ENCODE data around the gene TSPAN4.

Gene TSPAN4

DNA sequence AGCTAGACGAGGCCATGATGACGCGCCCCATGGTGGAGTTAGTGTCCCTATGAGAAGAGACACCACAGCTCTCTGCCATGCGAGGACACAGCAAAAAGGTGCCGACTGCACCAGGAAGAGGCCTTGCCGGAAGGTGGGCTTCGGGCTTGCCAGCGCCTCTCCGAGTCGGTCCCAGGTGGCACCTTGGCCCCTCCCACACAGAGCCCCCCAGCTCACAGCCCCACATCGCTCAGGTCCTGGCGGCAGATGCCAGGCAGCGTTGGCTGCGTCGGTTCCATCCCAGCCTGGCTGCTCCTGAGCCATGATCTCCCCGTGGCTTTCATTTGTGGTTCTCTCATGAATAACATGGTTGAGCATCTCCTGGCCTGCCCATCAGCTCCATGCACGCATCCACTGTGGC lies 43.9 kb downstream of the TSPAN4 start:
- no peak for DNase-seq (ENCODE audit: low read depth, low spot score)

DNA sequence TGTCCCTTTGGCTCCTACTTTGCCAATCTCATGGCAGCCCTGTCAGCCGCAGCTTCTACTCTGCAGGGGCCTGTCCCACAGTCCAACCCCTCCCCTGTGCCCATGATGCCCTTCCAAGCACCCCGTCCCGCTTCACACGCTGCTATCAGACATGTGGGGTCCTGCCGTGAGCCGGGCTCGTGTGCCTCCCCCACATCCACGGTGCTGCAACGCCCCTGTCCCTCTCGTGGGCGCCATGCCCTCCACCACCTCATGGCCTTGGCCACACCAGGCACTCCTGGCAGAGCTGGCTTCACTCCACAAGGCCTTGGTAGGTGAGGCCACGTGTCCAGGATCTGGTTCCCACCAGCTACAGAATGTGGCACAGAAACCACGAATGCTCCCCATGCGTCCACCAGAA lies 44.9 kb downstream of the TSPAN4 start:
- no peak for DNase-seq (ENCODE audit: low read depth, low spot score)

DNA sequence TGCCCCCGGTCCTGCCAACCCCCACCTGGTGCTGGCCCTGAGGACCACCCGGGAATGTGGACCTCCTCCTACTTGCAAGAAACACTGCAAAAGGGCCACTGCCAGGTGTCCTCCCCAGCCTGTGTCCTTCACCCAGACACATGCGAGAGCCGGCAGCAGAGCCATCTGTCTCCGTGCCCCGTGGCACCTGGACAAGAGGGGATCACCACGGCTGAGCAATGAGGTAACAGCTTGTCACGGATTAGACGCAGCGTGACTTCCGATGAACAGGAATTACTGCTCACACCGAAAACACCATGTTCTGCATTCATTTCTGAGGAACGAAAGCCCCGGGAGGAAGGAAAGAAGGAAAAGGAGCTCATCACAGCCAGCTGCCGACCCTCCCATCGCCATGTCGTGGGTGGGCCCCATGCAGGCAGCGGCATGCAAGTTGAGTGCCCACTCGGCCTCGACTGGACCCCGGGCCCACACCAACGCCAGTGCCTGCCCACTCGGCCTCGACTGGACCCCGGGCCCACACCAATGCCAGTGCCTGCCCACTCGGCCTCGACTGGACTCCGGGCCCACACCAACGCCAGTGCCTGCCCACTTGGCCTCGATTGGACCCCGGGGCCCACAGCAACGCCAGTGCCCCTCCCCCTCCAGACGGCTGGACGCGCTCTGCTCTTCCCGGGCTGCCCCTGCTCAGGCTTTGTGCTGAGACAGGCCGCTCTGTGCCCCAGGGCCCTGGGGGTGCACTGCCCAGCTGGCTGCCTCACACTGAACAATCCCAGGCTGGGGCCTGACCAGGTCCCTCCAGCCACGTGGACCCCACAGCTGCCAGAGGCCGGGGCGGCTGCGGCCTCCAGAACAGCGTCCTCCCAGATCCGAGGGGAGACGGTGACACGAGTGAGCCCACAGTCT lies 45.9 kb downstream of the TSPAN4 start:
- DNase-seq (ENCODE audit: low read depth, low spot score): no peak

DNA sequence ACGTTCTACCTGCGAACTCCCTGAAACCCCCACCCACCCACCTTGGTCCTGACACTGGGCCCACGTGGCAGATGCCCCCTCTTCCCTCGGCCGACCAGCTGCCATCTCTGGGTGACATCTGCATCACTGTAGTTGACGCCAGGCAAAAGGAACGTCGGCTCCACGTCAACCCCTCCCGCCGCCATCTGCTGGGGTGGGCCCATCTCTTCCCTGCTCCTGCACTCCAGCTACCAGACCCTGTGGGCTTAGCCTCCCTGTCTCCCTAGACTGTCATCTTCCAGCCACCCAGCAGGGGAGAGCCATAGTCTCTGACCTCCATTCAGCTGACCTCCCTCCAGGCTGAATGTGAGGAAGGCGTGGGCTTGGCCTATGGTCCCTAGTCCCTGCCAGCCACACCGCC lies 46.6 kb downstream of the TSPAN4 start:
- DNase-seq (ENCODE audit: low read depth, low spot score): no peak

DNA sequence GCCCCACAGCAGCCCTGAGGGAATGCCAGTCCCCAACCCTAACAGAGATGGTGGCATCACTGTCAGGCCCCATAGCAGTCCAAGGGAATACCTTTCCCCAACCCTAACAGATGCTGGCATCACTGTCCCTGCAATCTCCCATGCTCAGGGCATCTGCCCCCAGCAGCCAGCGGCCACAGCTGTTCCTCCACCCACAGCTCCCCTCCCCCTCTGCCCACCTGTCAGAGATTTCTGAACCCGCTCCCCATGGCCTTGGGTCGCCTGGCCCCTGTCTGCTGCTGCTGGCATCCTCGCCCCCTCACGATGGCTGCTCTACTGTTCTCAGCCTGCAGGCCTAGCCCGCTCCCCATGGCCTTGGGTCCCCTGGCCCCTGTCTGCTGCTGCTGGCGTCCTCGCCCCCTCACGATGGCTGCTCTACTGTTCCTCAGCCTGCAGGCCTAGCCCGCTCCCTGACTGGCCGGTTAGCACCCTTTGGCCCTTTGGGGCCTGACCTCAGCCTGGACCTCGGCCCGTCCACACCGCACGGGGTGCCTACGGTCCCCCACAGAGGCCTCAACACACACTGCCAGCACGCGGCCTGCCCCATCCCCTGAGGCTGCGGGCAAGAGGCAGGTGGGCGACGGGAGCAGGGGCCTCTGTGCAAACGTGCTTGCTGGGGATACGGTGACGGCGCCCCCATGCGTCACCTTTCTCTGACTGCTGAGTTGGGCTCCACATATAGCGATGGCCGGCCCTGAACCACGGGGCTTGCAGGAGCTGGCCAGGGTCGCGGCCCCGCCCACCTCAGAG lies 47.2 kb downstream of the TSPAN4 start:
- DNase-seq (ENCODE audit: low read depth, low spot score): no peak

DNA sequence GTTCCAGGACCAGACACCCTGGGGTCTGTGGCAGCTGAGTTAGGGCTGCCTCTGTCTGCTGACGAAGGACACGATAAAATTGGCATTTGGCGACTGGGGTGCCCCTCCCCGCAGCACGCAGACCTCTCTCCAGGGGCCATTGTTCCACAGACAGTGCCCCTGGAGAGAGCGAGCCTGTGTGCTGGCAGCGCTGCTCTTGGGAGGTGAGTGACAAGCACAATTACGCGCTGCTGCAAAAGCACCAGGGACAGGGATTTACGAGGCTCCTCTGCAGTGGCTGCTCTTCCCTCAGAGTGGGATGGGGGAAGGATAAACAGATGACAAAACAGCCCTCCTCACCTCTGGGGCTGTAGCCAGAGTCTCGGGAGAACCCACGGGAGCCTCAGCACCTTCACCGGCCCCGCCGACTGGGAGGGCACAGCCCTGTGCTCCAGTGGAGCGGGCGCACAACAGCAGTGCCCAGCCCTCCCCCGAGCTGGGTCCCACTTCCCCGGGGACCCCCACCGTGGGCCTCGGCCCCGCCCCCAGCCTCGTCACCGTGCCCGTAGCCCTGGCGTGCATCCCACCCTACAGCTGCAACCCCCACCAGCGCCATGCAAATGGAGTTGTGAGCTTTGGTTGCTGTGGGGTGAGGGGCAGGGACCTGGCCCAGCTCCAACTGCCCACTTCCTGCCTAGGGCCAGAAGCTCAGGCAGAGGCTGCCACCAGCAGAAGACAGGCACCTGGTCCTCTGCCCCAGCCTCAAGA lies 48.3 kb downstream of the TSPAN4 start:
- no peak for DNase-seq (ENCODE audit: low read depth, low spot score)

DNA sequence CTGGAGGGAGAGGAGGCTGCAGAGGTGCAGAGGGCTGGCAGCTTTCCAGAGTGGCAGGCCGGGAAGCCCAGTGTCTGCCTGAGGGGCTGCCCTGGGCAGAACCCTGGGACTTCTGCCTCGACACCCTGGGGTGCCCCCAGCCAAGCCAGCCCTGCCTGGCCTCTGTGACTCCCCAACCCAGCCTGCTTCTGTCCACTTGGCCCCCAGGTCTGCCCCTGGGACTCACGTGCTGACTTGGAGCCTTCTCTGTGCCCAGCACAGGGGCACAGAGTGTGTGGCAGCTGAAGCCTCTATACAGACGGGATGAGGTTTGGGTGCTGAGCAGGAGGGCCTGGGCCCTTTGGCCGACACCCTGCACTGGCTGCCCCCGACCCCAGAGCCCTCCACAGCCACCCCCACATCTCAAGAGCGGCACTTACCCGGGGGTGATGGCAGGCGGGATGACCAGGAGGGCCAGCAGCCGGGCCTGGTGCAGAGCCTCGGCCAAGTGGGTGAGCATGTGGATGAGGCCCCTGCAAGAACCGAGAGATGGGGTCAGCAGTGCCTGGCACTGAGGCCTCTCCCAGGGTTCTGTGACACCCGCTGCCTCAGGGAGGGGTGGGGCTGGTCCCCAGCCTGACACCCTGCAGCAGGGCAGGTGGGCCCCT lies 50.5 kb downstream of the TSPAN4 start:
- no peak for DNase-seq (ENCODE audit: low read depth, low spot score)

DNA sequence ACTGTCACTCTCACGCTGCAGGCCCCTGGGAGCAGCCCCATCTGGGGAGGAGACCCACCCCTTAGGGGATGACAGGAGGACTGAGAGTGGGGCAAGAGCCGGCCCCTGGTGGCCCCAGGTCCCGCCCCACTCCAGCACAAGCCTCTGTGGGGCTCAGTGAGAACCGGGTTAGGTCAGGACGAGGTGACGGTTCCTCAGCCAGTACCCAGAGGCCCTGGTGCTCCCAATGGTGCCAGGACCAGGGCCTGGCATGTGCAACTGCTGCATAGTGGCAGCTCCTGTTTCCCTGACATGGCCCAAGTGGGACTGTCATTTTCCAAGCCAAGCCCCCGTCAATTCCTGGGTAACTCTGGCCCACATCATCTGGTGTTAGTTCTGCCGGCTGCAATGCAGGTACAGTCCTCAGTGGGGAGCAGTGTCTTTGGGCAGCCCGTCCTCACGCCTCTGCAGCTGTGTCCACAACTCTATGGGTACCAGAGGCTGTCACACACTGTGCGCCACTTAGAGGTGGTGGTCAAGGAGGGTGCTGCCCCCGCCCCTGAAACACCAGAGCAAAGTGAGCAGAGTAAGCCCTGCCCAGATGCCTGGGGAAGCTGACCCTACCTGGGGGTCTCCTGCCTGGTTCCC lies 52.0 kb downstream of the TSPAN4 start:
- no peak for DNase-seq (ENCODE audit: low read depth, low spot score)

DNA sequence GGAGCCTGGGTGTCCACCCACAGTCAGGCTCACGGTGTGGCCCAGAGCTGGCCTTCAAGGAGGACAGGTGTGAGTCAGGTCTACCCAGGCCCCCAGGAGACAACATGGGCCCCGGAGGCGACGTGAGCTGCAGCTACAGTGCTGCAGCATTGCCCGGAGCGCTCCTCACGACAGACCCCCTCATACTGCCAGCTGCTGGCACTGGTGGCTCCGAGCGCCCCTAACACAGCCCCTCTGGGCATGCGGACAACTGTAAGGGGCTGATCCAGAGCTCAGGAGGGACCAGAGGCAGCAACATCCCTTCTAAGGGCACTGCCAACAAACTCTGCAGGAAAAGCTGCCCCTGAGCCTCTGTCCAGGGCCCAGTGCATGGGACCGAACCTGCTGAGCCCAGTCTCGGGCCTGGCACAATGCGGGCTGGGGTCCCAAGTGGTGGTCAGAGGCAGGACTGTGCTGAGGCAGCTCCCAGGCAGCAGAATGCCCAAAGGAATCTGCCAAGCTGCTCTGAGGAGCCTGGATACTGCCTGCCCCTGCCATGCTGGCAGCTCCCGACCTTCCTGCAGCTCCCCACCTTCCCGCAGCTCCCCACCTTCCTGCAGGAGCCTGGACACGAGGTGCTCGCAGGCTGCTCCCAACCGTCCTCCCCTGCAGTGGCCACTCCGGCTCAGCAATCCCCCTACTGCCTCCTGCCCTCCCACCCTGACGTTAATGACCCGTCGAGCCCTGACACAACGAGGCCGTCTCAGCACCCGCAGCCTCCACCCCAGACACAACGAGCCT lies 52.9 kb downstream of the TSPAN4 start:
- DNase-seq (ENCODE audit: low read depth, low spot score): no peak

DNA sequence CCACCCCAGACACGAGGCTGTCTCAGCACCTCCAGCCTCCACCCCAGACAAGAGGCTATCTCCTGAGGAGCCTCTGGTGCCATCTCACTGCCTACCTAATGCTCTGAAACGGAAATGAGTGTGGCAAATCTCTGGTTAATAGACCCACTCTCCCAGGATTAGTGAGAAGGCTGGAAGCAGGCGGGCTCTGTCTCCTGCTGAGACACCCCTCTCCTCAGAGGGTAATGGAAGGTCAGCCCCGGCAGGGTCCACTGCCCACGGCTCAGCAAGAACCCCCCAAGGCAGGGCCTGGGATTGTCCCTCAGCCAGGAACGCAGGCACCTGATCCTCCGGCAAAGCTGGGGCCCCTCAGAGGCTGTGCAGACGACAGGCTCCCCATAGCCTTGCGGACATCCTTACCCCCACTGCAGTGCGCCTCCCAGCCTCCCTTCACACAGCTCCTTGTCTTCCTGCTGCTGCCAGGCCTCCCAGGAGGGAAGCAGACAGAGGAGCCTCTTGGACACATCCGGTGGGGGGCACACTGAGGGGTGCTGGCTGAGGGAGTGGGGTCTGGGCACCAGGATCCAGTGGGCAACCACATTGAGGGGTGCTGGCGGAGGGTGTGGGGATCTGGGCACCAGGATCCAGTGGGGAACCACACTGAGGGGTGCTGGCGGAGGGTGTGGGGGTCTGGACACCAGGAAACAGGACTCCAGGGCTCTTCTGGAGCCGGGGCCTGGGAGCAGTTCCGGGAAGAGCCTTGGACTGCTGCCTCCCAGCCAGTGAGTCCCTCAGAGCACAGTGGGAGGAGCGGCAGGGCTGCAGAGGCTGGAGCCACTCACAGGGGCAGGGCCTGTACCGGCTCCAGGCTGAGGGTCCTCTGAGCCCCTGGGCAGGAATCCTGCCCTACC lies 54.8 kb downstream of the TSPAN4 start:
- no peak for DNase-seq (ENCODE audit: low read depth, low spot score)

DNA sequence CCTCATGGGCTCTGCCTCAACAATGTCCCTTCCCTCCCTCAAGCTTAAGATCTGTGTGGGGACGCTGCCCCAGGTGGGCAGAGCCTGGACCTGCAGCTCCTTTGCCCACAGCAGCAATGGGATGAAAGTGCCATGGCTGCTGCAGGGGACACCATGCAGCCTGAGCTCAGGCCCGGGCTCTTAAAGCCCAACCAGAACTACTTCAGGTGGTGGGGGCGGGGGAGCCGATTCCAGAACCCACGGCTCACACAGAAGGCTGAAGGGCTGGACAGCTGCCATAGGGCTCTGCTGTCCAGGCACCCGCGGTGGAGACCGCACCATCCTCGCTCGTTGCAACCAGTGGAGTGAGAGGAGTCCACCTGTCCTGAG lies 55.5 kb downstream of the TSPAN4 start:
- DNase-seq (ENCODE audit: low read depth, low spot score): no peak

DNA sequence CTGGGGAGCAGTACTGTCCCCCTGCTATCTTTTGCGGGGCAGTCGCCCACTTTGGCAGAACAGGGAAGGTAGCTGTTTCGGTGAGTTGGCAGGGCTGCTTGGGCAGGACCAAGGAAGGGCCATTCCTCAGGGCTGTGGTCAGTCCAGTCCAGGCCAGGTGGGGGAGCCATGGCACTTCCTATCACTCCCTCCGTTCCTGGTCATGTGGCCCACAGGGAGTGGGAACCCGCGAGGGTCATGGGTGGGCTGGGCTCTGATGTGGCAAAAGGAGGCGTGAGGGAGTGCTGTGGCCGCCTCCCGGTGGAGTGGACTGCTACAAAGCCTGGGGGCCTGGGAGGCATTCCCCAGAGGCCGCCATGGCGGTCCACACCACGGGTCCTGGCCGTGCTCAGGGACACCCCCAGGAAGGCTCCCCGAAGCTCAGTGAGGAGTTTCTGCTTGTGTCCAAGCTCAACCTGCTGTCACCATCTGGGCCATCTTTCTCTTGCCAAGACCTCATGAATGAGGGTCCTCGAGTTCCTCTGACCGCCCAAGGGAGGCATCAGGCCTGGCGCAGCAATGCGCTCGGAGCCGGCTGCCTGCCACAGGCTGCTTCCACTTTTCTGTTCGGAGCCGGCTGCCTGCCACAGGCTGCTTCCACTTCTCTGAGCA lies 56.0 kb downstream of the TSPAN4 start:
- no peak for DNase-seq (ENCODE audit: low read depth, low spot score)

DNA sequence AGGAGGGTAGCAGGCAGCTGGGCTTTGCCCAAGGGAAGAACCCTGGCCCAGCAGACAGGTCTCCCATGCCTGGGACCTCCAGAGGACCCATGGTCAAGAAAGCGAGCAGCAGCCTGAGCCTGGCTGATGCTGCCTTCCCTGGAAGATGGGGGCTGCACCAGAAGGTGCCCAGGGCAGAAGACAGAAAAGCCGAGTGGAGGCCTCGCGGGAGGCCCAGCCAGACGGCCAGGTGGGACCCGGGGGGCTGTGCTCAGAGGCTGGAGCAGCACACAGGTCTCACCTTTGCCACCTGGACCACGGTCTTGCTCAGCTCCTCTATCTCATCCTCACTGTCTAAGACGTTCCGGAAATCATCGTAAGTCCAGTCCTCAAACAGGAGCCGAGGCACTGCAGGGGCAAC lies 57.1 kb downstream of the TSPAN4 start:
- DNase-seq (ENCODE audit: low read depth, low spot score): no peak

DNA sequence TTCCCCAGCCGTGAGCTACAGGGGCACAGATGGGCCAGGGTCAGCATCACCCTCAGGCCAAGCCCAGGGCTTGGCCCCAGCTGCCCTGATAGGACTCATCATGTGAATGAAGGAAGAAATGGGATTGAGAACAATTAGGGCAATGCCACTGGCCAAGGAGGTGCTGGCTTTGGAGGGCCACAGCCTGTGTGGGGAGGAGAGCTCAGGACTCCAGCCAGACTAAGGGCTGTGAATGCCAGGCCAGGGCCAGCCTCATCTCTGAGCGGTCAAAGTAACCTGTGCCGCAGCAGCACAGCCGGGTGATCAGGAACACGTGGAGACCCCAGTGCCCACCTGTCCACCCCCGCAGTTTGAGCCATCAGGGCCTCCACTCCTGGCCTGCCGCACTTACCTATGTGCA lies 57.9 kb downstream of the TSPAN4 start:
- no peak for DNase-seq (ENCODE audit: low read depth, low spot score)

DNA sequence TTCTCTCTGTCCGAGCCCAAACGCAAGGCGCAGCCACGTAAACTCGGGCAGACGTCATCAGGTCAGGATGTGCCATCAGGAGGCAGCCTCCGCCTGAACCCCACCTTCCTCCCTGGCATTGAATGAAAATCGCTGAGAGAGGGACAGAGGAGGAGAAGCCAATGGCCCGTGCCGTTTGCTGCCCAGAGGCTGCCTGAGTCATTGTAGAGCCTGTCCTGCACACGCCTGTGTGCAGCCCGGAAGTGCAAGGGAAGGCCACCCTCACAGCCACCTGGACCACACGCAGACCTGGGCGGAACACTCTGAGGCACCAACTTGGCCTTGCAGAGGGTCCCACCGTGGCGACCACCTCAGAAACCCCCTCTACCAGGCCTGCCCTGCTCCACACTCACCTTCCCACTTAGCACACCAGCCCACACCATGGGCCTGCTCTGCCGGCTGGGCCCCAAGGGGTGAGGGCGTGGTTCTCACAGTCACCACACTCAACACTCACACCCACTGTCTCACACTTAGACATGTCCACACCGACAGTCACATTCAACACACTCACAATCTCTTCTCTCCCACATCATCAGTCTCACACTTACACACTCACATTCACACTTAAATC lies 58.9 kb downstream of the TSPAN4 start:
- no peak for DNase-seq (ENCODE audit: low read depth, low spot score)

DNA sequence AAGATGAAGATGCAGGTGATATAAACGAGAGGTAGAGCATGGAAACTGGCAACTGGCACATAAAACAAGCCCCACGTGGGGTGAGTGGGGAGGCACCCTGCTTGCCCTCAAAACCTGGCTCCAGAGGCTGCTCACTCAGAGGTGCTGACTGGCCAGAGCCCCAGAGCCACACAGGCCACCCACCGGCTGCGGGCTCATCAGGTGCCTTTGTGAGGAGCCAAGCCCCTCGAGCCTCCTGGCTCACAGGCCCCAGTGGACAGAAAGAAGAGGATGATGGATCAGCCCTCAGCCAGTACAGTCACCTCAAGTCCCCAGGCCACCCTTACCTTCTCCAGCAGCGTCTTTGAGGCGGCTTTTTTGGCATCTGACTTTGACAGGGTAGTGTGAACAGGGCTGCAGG lies 61.7 kb downstream of the TSPAN4 start:
- DNase-seq (ENCODE audit: low read depth, low spot score): no peak

DNA sequence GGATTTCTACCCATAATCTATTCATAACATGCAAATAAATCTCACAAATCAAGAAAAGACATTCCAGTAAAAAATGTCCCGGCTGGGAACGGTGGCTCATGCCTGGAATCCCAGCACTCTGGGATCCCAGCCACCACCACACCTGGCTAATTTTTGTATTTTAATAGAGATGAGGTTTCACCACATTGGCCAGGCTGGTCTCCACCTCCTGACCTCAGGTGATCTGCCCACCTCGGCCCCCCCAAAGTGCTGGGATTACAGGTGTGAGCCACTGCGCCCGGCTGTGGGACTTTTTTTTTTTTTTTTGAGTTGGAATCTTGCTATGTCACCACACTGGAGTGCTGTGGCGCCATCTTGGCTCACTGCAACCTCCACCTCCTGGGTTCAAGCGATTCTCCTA lies 63.3 kb downstream of the TSPAN4 start:
- no peak for DNase-seq (ENCODE audit: low read depth, low spot score)

DNA sequence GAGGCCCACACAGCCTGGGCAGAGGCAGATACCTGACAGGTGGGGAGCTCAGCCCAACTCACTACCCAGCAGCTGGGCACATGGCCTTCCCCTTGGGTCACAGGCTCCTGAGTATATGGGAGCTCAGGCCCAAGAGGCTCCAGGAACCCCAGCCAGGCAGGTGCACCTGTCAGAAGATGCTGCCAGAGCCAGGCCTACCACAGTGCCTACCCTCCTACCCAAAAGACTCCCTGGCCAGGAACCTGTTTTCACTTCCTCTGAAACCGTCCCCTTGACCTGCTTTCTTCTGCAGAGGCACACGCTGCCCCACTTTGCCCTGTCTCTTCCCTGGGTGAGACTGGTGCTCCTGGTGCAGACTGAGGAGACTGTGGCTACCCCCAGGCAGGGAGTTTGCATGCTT lies 65.0 kb downstream of the TSPAN4 start:
- DNase-seq (ENCODE audit: low read depth, low spot score): no peak

DNA sequence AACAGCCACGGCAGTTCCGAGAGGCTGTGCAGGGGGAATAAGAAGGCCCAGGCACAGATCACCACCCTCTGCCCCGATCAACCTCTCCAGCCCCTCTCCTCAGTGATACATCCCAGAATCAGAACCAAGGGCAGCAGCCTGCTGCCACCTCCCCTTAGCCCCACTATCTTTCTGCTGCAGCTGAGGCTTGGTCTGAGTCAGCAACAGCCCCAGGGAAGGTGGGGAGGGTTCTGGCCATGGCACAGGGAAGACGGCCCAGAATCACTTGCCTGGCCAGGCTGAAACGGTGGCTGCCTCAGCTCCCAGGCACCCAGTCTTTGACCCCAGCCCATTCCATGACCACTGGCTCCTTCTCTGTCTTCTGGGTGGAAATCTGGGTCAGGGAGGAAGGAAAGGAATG lies 65.6 kb downstream of the TSPAN4 start:
- no peak for DNase-seq (ENCODE audit: low read depth, low spot score)
